Endodermal cell (in vitro differentiated cells): ENCODE results near the gene MYH9. TPM values are rescaled to one million over a fixed set of nuclear protein-coding genes. Genes with fewer than 3 reads are reported as not detected.

Source experiments
- DNase-seq: peaks from one replicate; pipeline ENCODE4 v3.0.0-alpha.2; 2017
- H3K27ac ChIP-seq: 2 replicates; pipeline ENCODE4 v1.5.1; 2013; ENCODE audit warnings: mild to moderate bottlenecking, low read depth, low read length, moderate library complexity
- H3K27me3 ChIP-seq: 2 replicates; pipeline ENCODE4 v1.6.1; 2013; ENCODE audit warnings: mild to moderate bottlenecking, low read length, moderate library complexity; ENCODE audit not compliant: insufficient read depth, control insufficient read depth, poor library complexity, severe bottlenecking
- H3K36me3 ChIP-seq: 2 replicates; pipeline ENCODE4 v1.7.0; 2013; ENCODE audit warnings: mild to moderate bottlenecking, low read length, moderate library complexity; ENCODE audit not compliant: control insufficient read depth, insufficient read depth
- H3K4me1 ChIP-seq: one replicate; pipeline ENCODE4 v1.7.0; 2013; ENCODE audit warnings: low read length; ENCODE audit not compliant: control insufficient read depth, insufficient read depth
- H3K4me3 ChIP-seq: 2 replicates; pipeline ENCODE4 v1.5.1; 2013; ENCODE audit warnings: mild to moderate bottlenecking, low read length, moderate library complexity
- H3K9ac ChIP-seq: 2 replicates; pipeline ENCODE4 v1.6.1; 2013; ENCODE audit warnings: mild to moderate bottlenecking, low read length, moderate library complexity; ENCODE audit not compliant: poor library complexity, severe bottlenecking; ENCODE audit errors: extremely low read depth
- H3K9me3 ChIP-seq: 2 replicates; pipeline ENCODE4 v1.6.1; 2013; ENCODE audit warnings: mild to moderate bottlenecking, low read length, moderate library complexity; ENCODE audit not compliant: control insufficient read depth
- H3K27ac Mint-ChIP-seq: 2 replicates; pipeline ENCODE4 v1.8.0; 2020; ENCODE audit warnings: mixed read lengths
- H3K27me3 Mint-ChIP-seq: 2 replicates; pipeline ENCODE4 v1.8.0; 2021; ENCODE audit warnings: mild to moderate bottlenecking, mixed read lengths; ENCODE audit not compliant: insufficient read depth
- H3K36me3 Mint-ChIP-seq: 2 replicates; pipeline ENCODE4 v1.8.0; 2020; ENCODE audit warnings: low read depth, mixed read lengths
- H3K4me1 Mint-ChIP-seq: 2 replicates; pipeline ENCODE4 v1.8.0; 2020; ENCODE audit warnings: mixed read lengths
- H3K4me3 Mint-ChIP-seq: 2 replicates; pipeline ENCODE4 v1.8.0; 2020; ENCODE audit warnings: mild to moderate bottlenecking, moderate library complexity, mixed read lengths
- H3K9me3 Mint-ChIP-seq: 2 replicates; pipeline ENCODE4 v1.8.0; 2020; ENCODE audit warnings: mild to moderate bottlenecking, mixed read lengths
- CTCF ChIP-seq: fragments of 200-600 bp; sonication (generic); conservative IDR thresholded peaks from 2 replicates; pipeline ENCODE4 v1.5.0; 2021; ENCODE audit warnings: antibody characterized with exemption, mild to moderate bottlenecking
- WGBS, 2 experiments: methylation state at CpG; one replicate each; pipeline versions ENCODE4 v1.1.5 to v1.1.7; 2013; ENCODE audit warnings: missing lambda C conversion rate in 2 of 2, mixed read lengths in 1 of 2; ENCODE audit not compliant: insufficient coverage in 1 of 2, insufficient read length in 1 of 2; 5-methylcytosine and 5-hydroxymethylcytosine counted together
- total RNA-seq, 2 donors: library from RNA; stranded (reverse); fragmentation: NEBNext Ultra II Directional in 1 of 2; extraction: Animal tissue kit (Norgen Biotek cat#: 25700) in 1 of 2; gene quantifications; 2 replicates in 1 of 2; 3 replicates in 1 of 2; pipeline ENCODE4 v1.2.1, GENCODE V29; 2021

MYH9 gene
- total RNA-seq, 2 donors from 2014 or later, result 270 to 288 TPM

GRCh38 chr22:36234919-36235318 lies 152.8 kb downstream of the MYH9 start:
- Mint-ChIP-seq H3K9me3 (no peaks in the 10 kb centered on the region), H3K4me3 (no peak overlapping the region), H3K27me3 (no peaks in the 10 kb centered on the region), H3K4me1 (peaks cover 20% of the 10 kb centered on the region), H3K27ac (no peak overlapping the region), H3K36me3 (no peaks in the 10 kb centered on the region)
- TF ChIP-seq CTCF, result no peak
- H3K9ac ChIP-seq, result no peak overlapping the region
- no peak overlapping the region for H3K4me3 ChIP-seq
- H3K27ac ChIP-seq, result no peak overlapping the region
- H3K9me3 ChIP-seq, result no peaks in the 10 kb centered on the region
- no peaks in the 10 kb centered on the region for H3K36me3 ChIP-seq
- no peaks in the 10 kb centered on the region for H3K27me3 ChIP-seq
- 81 to 93% methylated on average over 2 of the region's 2 CpGs for WGBS, 2 experiments
- no peak for DNase-seq
- no peaks in the 10 kb centered on the region for H3K4me1 ChIP-seq

- Mint-ChIP-seq H3K27ac (no peak overlapping the region), H3K9me3 (no peaks in the 10 kb centered on the region), H3K4me1 (peaks cover 13% of the 10 kb centered on the region), H3K4me3 (no peak overlapping the region), H3K36me3 (no peaks in the 10 kb centered on the region), H3K27me3 (no peaks in the 10 kb centered on the region)
- DNase-seq, result no peak
- Histone ChIP-seq H3K4me3 (no peak overlapping the region), H3K4me1 (no peaks in the 10 kb centered on the region), H3K36me3 (no peaks in the 10 kb centered on the region), H3K27me3 (no peaks in the 10 kb centered on the region), H3K9me3 (no peaks in the 10 kb centered on the region), H3K9ac (no peak overlapping the region), H3K27ac (no peak overlapping the region)
- WGBS, 2 experiments, result 85% methylated on average over 2 of the region's 2 CpGs; no CpG with 5 or more reads in 1 of the 2 experiments
- no peak for TF ChIP-seq CTCF
These were observed 153.6 kb downstream of the MYH9 start for GRCh38 chr22:36234213-36234612.

GRCh38 chr22:36233796-36234195 lies 154.0 kb downstream of the MYH9 start:
- Mint-ChIP-seq H3K4me1 (peaks cover 11% of the 10 kb centered on the region), H3K4me3 (no peak overlapping the region), H3K9me3 (no peaks in the 10 kb centered on the region), H3K36me3 (no peaks in the 10 kb centered on the region), H3K27me3 (no peaks in the 10 kb centered on the region), H3K27ac (no peak overlapping the region)
- no peak for DNase-seq
- Histone ChIP-seq H3K27me3 (no peaks in the 10 kb centered on the region), H3K9me3 (no peaks in the 10 kb centered on the region), H3K4me3 (no peak overlapping the region), H3K9ac (no peak overlapping the region), H3K27ac (no peak overlapping the region), H3K4me1 (no peaks in the 10 kb centered on the region), H3K36me3 (no peaks in the 10 kb centered on the region)
- no peak for TF ChIP-seq CTCF
- WGBS, 2 experiments, result 85 to 92% methylated on average over 3 to 7 of the region's 7 CpGs
